Measurements from ENCODE around the gene TCEAL4. TPM values are rescaled to one million over a fixed set of nuclear protein-coding genes. Genes with fewer than 3 reads are reported as not detected.

TCEAL4 gene
- total RNA-seq, 1 donor = 45.3 TPM

GRCh38 chrX:103560256-103560655 is 25.1 kb upstream of the TCEAL4 start:
- TF ChIP-seq, protein P1, sequence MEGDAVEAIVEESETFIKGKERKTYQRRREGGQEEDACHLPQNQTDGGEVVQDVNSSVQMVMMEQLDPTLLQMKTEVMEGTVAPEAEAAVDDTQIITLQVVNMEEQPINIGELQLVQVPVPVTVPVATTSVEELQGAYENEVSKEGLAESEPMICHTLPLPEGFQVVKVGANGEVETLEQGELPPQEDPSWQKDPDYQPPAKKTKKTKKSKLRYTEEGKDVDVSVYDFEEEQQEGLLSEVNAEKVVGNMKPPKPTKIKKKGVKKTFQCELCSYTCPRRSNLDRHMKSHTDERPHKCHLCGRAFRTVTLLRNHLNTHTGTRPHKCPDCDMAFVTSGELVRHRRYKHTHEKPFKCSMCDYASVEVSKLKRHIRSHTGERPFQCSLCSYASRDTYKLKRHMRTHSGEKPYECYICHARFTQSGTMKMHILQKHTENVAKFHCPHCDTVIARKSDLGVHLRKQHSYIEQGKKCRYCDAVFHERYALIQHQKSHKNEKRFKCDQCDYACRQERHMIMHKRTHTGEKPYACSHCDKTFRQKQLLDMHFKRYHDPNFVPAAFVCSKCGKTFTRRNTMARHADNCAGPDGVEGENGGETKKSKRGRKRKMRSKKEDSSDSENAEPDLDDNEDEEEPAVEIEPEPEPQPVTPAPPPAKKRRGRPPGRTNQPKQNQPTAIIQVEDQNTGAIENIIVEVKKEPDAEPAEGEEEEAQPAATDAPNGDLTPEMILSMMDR (IDR thresholded peaks at IDR 0.05; ENCODE audit: insufficient read depth, low read depth, low read length) = no peak
- no peak for DNase-seq (ENCODE audit: low read depth)
- H3K4me3 ChIP-seq (ENCODE audit: low read depth, low read length) = no peak overlapping the region

DNA sequence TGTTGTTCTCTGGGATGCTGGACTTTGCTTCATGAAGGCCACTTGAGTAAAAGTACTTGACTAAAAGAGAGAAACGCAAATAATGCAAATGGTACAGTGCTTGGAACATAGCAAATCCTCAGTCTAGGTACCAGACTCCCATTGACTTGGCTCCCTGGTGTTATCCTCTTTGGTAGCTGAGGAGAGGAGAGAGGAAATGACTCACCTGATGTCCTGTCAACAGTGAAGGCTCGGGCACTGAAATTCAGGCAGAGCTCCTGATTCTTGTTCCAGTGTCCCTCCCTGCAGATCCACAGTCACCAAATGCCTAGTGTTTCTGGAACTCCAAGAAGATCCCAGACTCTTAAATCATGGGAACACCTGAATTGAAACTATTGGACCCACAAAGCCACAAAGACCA is 22.5 kb upstream of the TCEAL4 start:
- TF ChIP-seq, protein P1 (IDR thresholded peaks at IDR 0.05; ENCODE audit: insufficient read depth, low read depth, low read length) = no peak
- no peak for DNase-seq (ENCODE audit: low read depth)
- no peak overlapping the region for H3K4me3 ChIP-seq (ENCODE audit: low read depth, low read length)

DNA sequence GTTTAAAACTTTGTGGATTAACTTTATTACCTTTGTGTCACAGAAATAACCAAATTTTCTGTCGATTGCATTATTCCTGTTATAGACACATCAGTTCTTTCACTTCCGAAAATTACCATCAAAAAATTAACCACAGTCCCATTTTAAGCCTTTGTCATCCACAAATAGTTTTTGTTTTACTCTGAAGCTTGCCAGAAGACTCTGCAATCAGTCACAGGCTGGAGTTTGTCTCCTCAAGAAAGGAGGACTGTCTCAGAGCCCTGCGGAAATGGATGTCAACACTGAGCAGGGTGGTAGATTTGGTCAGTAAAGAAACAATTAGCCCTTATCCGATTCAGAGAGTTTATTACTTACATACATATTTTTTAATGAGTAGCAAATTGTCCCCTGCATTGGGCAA is 20.1 kb upstream of the TCEAL4 start:
- no peak for DNase-seq (ENCODE audit: low read depth)
- TF ChIP-seq, protein P1 (IDR thresholded peaks at IDR 0.05; ENCODE audit: insufficient read depth, low read depth, low read length) = no peak
- no peak overlapping the region for H3K4me3 ChIP-seq (ENCODE audit: low read depth, low read length)

GRCh38 chrX:103565752-103566151 is 19.6 kb upstream of the TCEAL4 start:
- peak; percentile 56 for DNase-seq (ENCODE audit: low read depth)
- TF ChIP-seq, protein P1 (IDR thresholded peaks at IDR 0.05; ENCODE audit: insufficient read depth, low read depth, low read length) = no peak
- H3K4me3 ChIP-seq (ENCODE audit: low read depth, low read length) = no peak overlapping the region

DNA sequence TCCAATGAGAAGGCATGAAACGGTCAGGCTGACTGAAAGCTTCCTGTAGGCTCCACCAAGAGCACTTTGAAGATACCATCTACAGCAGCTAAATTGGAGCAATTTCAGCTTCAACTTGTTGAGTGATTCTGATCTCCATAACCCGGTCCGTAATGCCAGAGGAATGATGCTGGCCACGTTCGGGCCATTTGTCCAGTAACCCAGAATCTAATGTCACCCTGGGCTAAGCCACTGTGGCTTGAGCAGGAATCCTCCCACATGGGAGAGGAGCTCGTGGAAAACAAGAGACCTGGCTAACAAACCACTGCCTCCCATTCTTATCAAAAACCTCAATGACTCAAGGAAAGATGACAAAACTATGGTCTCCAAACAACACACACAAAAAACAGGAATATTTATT is 14.2 kb upstream of the TCEAL4 start:
- no peak for DNase-seq (ENCODE audit: low read depth)
- TF ChIP-seq, protein P1 (IDR thresholded peaks at IDR 0.05; ENCODE audit: insufficient read depth, low read depth, low read length) = no peak
- no peak overlapping the region for H3K4me3 ChIP-seq (ENCODE audit: low read depth, low read length)

- DNase-seq (ENCODE audit: low read depth) = no peak
- TF ChIP-seq, protein P1 (IDR thresholded peaks at IDR 0.05; ENCODE audit: insufficient read depth, low read depth, low read length) = no peak
- no peak overlapping the region for H3K4me3 ChIP-seq (ENCODE audit: low read depth, low read length)
Observed at GRCh38 chrX:103571726-103572125, 13.6 kb upstream of the TCEAL4 start.

DNA sequence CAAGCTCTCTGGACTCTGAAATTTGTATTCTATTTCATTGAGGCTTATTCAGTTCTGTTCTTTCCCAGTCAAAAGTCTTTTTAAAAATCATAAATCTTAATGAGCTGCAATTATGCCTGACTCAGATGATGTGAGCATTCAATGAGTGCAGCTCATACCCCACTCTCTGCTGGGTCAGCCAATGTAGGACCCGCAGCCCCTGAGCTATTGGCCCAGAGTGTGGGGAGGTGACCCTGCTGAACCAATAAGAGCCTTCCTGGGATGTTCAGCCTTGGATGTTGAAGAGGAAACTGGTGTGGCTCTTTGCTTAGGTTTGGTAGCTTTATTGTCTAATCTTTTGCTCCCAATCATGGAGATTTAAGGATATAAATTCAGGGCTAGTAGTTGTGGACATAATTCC is 12.1 kb upstream of the TCEAL4 start:
- DNase-seq (ENCODE audit: low read depth) = no peak
- H3K4me3 ChIP-seq (ENCODE audit: low read depth, low read length) = no peak overlapping the region
- TF ChIP-seq, protein P1 (IDR thresholded peaks at IDR 0.05; ENCODE audit: insufficient read depth, low read depth, low read length) = no peak
